ENCODE measurements around the gene ANKRD28.

The ANKRD28 gene

GRCh38 chr3:15726043-15726442 is 71.7 kb downstream of the ANKRD28 start:
- no peaks in the 10 kb centered on the region for H3K79me2 ChIP-seq (ENCODE audit: insufficient read depth, low read length)
- no peak overlapping the region for H2AFZ ChIP-seq (ENCODE audit: low read length)
- no peak overlapping the region for H3K4me2 ChIP-seq (ENCODE audit: low read depth, low read length, poor library complexity, severe bottlenecking)
- TF ChIP-seq EZH2phosphoT487 (IDR thresholded peaks at IDR 0.05; ENCODE audit: borderline replicate concordance) (no peak), CTCF (conservative IDR thresholded peaks at IDR 0.05; ENCODE audit: low read length) (no peak)
- H3K27me3 ChIP-seq (ENCODE audit: insufficient read depth, low read length, poor library complexity, severe bottlenecking): no peaks in the 10 kb centered on the region
- H3K9ac ChIP-seq (ENCODE audit: low read depth, low read length, poor library complexity, severe bottlenecking): no peak overlapping the region
- no peak overlapping the region for H3K4me3 ChIP-seq (ENCODE audit: low read length, poor library complexity, severe bottlenecking)
- no peaks in the 10 kb centered on the region for H3K4me1 ChIP-seq (ENCODE audit: insufficient read depth, low read length, poor library complexity, severe bottlenecking)
- no peaks in the 10 kb centered on the region for H3F3A ChIP-seq (ENCODE audit: low read depth)
- peaks cover 93% of the 10 kb centered on the region; the same call in 1 of the 2 replicates for H3K36me3 ChIP-seq (ENCODE audit: insufficient read depth, low read length)
- H3K9me2 ChIP-seq (replicated peaks; ENCODE audit: low read depth, low read length): no peaks in the 10 kb centered on the region
- H4K20me1 ChIP-seq (ENCODE audit: insufficient read depth, low read length, poor library complexity, severe bottlenecking): no peaks in the 10 kb centered on the region
- H3K9me3 ChIP-seq (ENCODE audit: insufficient read depth, low read depth, low read length): no peaks in the 10 kb centered on the region

- Histone ChIP-seq H3K27me3 (ENCODE audit: insufficient read depth, low read length, poor library complexity, severe bottlenecking) (no peaks in the 10 kb centered on the region), H2AFZ (ENCODE audit: low read length) (no peak overlapping the region), H3K4me3 (ENCODE audit: low read length, poor library complexity, severe bottlenecking) (no peak overlapping the region), H3K36me3 (ENCODE audit: insufficient read depth, low read length) (peaks cover 97% of the 10 kb centered on the region; the same call in 1 of the 2 replicates), H3F3A (ENCODE audit: low read depth) (no peaks in the 10 kb centered on the region), H4K20me1 (ENCODE audit: insufficient read depth, low read length, poor library complexity, severe bottlenecking) (no peaks in the 10 kb centered on the region), H3K9me3 (ENCODE audit: insufficient read depth, low read depth, low read length) (no peaks in the 10 kb centered on the region), H3K9ac (ENCODE audit: low read depth, low read length, poor library complexity, severe bottlenecking) (no peak overlapping the region), H3K9me2 (replicated peaks; ENCODE audit: low read depth, low read length) (no peaks in the 10 kb centered on the region), H3K4me1 (ENCODE audit: insufficient read depth, low read length, poor library complexity, severe bottlenecking) (no peaks in the 10 kb centered on the region), H3K79me2 (ENCODE audit: insufficient read depth, low read length) (no peaks in the 10 kb centered on the region), H3K4me2 (ENCODE audit: low read depth, low read length, poor library complexity, severe bottlenecking) (no peak overlapping the region)
- TF ChIP-seq EZH2phosphoT487 (IDR thresholded peaks at IDR 0.05; ENCODE audit: borderline replicate concordance): no peak
- no peak for TF ChIP-seq CTCF (conservative IDR thresholded peaks at IDR 0.05; ENCODE audit: low read length)
These were observed 73.3 kb downstream of the ANKRD28 start for GRCh38 chr3:15724446-15724845.

- Histone ChIP-seq H3K9me2 (replicated peaks; ENCODE audit: low read depth, low read length) (no peaks in the 10 kb centered on the region), H3K27me3 (ENCODE audit: insufficient read depth, low read length, poor library complexity, severe bottlenecking) (no peaks in the 10 kb centered on the region), H3K9ac (ENCODE audit: low read depth, low read length, poor library complexity, severe bottlenecking) (no peak overlapping the region), H3K4me3 (ENCODE audit: low read length, poor library complexity, severe bottlenecking) (no peak overlapping the region), H3K4me2 (ENCODE audit: low read depth, low read length, poor library complexity, severe bottlenecking) (no peak overlapping the region), H3K36me3 (ENCODE audit: insufficient read depth, low read length) (peaks cover 96% of the 10 kb centered on the region; the same call in 1 of the 2 replicates), H3K9me3 (ENCODE audit: insufficient read depth, low read depth, low read length) (no peaks in the 10 kb centered on the region), H4K20me1 (ENCODE audit: insufficient read depth, low read length, poor library complexity, severe bottlenecking) (no peaks in the 10 kb centered on the region), H3F3A (ENCODE audit: low read depth) (no peaks in the 10 kb centered on the region), H2AFZ (ENCODE audit: low read length) (no peak overlapping the region), H3K79me2 (ENCODE audit: insufficient read depth, low read length) (no peaks in the 10 kb centered on the region), H3K4me1 (ENCODE audit: insufficient read depth, low read length, poor library complexity, severe bottlenecking) (no peaks in the 10 kb centered on the region)
- TF ChIP-seq CTCF (conservative IDR thresholded peaks at IDR 0.05; ENCODE audit: low read length) (no peak), EZH2phosphoT487 (IDR thresholded peaks at IDR 0.05; ENCODE audit: borderline replicate concordance) (no peak)
These were observed 74.2 kb downstream of the ANKRD28 start for GRCh38 chr3:15723624-15723884.
